IPS DF 6.9 (cell line): ENCODE data around the gene COG3.

Experiments
- DNase-seq: peaks from one replicate; pipeline ENCODE4 v3.0.0-alpha.2; 2013; ENCODE audit warnings: low read depth, low spot score
- H3K27ac ChIP-seq: one replicate; pipeline ENCODE4 v1.5.1; 2013; ENCODE audit warnings: low read length, control low read depth
- H3K27me3 ChIP-seq: 2 replicates; pipeline ENCODE4 v1.6.1; 2013; ENCODE audit warnings: mild to moderate bottlenecking, low read length; ENCODE audit not compliant: control insufficient read depth, insufficient read depth
- H3K36me3 ChIP-seq: 2 replicates; pipeline ENCODE4 v1.6.1; 2013; ENCODE audit warnings: low read length; ENCODE audit not compliant: control insufficient read depth, insufficient read depth
- H3K4me1 ChIP-seq: 2 replicates; pipeline ENCODE4 v1.6.1; 2013; ENCODE audit warnings: low read length; ENCODE audit not compliant: control insufficient read depth, insufficient read depth
- H3K4me3 ChIP-seq: 2 replicates; pipeline ENCODE4 v1.5.1; 2013; ENCODE audit warnings: mild to moderate bottlenecking, low read length
- H3K9me3 ChIP-seq: 2 replicates; pipeline ENCODE4 v1.6.1; 2013; ENCODE audit warnings: low read length, inconsistent platforms; ENCODE audit not compliant: control insufficient read depth, insufficient read depth
- WGBS: extraction: QIAGEN DNeasy Blood & Tissue Kit; methylation state at CpG from one replicate; pipeline ENCODE4 v1.1.7; 2013; ENCODE audit warnings: mixed read lengths, missing lambda C conversion rate; ENCODE audit not compliant: insufficient read length, insufficient coverage; 5-methylcytosine and 5-hydroxymethylcytosine counted together

COG3 gene

GRCh38 chr13:45432737-45433380 lies 31.9 kb upstream of the COG3 start:
- H3K27me3 ChIP-seq = no peaks in the 10 kb centered on the region
- no peaks in the 10 kb centered on the region; the same call in 1 of the 2 replicates for H3K4me1 ChIP-seq
- H3K9me3 ChIP-seq = no peaks in the 10 kb centered on the region
- H3K36me3 ChIP-seq = no peaks in the 10 kb centered on the region
- no peak overlapping the region for H3K27ac ChIP-seq
- no peak overlapping the region for H3K4me3 ChIP-seq
- no peak for DNase-seq
- whole genome bisulfite sequencing = no CpG with 5 or more reads among the region's 6 CpGs

GRCh38 chr13:45433381-45433790 lies 31.4 kb upstream of the COG3 start:
- H3K27me3 ChIP-seq = no peaks in the 10 kb centered on the region
- no peak overlapping the region for H3K27ac ChIP-seq
- H3K4me3 ChIP-seq = no peak overlapping the region
- no peak for DNase-seq
- no peaks in the 10 kb centered on the region; the same call in 1 of the 2 replicates for H3K4me1 ChIP-seq
- no peaks in the 10 kb centered on the region for H3K36me3 ChIP-seq
- no CpG with 5 or more reads among the region's 5 CpGs for WGBS
- H3K9me3 ChIP-seq = no peaks in the 10 kb centered on the region

GRCh38 chr13:45434556-45435371 lies 30.0 kb upstream of the COG3 start:
- no CpG with 5 or more reads among the region's 8 CpGs for WGBS
- no peaks in the 10 kb centered on the region; the same call in 1 of the 2 replicates for H3K4me1 ChIP-seq
- no peaks in the 10 kb centered on the region for H3K36me3 ChIP-seq
- no peak overlapping the region for H3K4me3 ChIP-seq
- H3K9me3 ChIP-seq = no peaks in the 10 kb centered on the region
- no peak for DNase-seq
- H3K27ac ChIP-seq = no peak overlapping the region
- H3K27me3 ChIP-seq = no peaks in the 10 kb centered on the region

- H3K4me1 ChIP-seq = no peaks in the 10 kb centered on the region; the same call in 1 of the 2 replicates
- H3K27ac ChIP-seq = no peak overlapping the region
- no peak for DNase-seq
- no peaks in the 10 kb centered on the region for H3K9me3 ChIP-seq
- no CpG with 5 or more reads among the region's 9 CpGs for WGBS
- no peaks in the 10 kb centered on the region for H3K36me3 ChIP-seq
- H3K4me3 ChIP-seq = no peak overlapping the region
- no peaks in the 10 kb centered on the region for H3K27me3 ChIP-seq
Measured at GRCh38 chr13:45436332-45436731, 28.4 kb upstream of the COG3 start.

- no peak overlapping the region for H3K27ac ChIP-seq
- no peak overlapping the region for H3K4me3 ChIP-seq
- H3K27me3 ChIP-seq = no peaks in the 10 kb centered on the region
- no peaks in the 10 kb centered on the region for H3K9me3 ChIP-seq
- H3K4me1 ChIP-seq = no peaks in the 10 kb centered on the region; the same call in 1 of the 2 replicates
- no peaks in the 10 kb centered on the region for H3K36me3 ChIP-seq
- WGBS = no CpG with 5 or more reads among the region's 4 CpGs
- DNase-seq = no peak
Measured at GRCh38 chr13:45436953-45437352, 27.8 kb upstream of the COG3 start.

- no peak overlapping the region for H3K27ac ChIP-seq
- H3K27me3 ChIP-seq = no peaks in the 10 kb centered on the region
- H3K36me3 ChIP-seq = no peaks in the 10 kb centered on the region
- no CpG with 5 or more reads among the region's 4 CpGs for WGBS
- H3K9me3 ChIP-seq = no peaks in the 10 kb centered on the region
- H3K4me3 ChIP-seq = no peak overlapping the region
- no peaks in the 10 kb centered on the region; the same call in 1 of the 2 replicates for H3K4me1 ChIP-seq
- no peak for DNase-seq
Measured at GRCh38 chr13:45437947-45438346, 26.8 kb upstream of the COG3 start.

- Histone ChIP-seq H3K27ac (no peak overlapping the region), H3K27me3 (no peaks in the 10 kb centered on the region), H3K4me1 (no peaks in the 10 kb centered on the region; the same call in 1 of the 2 replicates), H3K4me3 (no peak overlapping the region), H3K9me3 (no peaks in the 10 kb centered on the region), H3K36me3 (no peaks in the 10 kb centered on the region)
- WGBS = no CpG with 5 or more reads among the region's 4 CpGs
- DNase-seq = no peak
Measured at GRCh38 chr13:45439008-45439407, 25.7 kb upstream of the COG3 start.

- Histone ChIP-seq H3K4me1 (no peaks in the 10 kb centered on the region; the same call in 1 of the 2 replicates), H3K4me3 (no peak overlapping the region), H3K27me3 (no peaks in the 10 kb centered on the region), H3K9me3 (no peaks in the 10 kb centered on the region), H3K27ac (no peak overlapping the region), H3K36me3 (no peaks in the 10 kb centered on the region)
- no peak for DNase-seq
- no CpG with 5 or more reads among the region's 3 CpGs for WGBS
Measured at GRCh38 chr13:45439781-45440462, 24.8 kb upstream of the COG3 start.

- Histone ChIP-seq H3K27me3 (no peaks in the 10 kb centered on the region), H3K36me3 (no peaks in the 10 kb centered on the region), H3K9me3 (no peaks in the 10 kb centered on the region), H3K4me1 (no peaks in the 10 kb centered on the region; the same call in 1 of the 2 replicates), H3K4me3 (no peak overlapping the region), H3K27ac (no peak overlapping the region)
- DNase-seq = no peak
- WGBS = no CpG with 5 or more reads among the region's 2 CpGs
Measured at GRCh38 chr13:45441633-45442032, 23.1 kb upstream of the COG3 start.

- H3K27me3 ChIP-seq = no peaks in the 10 kb centered on the region
- no peak overlapping the region for H3K27ac ChIP-seq
- no peaks in the 10 kb centered on the region for H3K9me3 ChIP-seq
- no peak for DNase-seq
- no CpG with 5 or more reads among the region's 6 CpGs for WGBS
- H3K4me3 ChIP-seq = no peak overlapping the region
- no peaks in the 10 kb centered on the region for H3K4me1 ChIP-seq
- H3K36me3 ChIP-seq = no peaks in the 10 kb centered on the region
Measured at GRCh38 chr13:45445053-45445452, 19.7 kb upstream of the COG3 start.
